ENCODE measurements around the gene DNAH3. TPM values are rescaled to one million over a fixed set of nuclear protein-coding genes. Genes with fewer than 3 reads are reported as not detected.

DNAH3 gene
- total and polyA plus RNA-seq, 2 of the 8 experiments (the other 6 are each of a cell fraction or from before 2014, with no cell fraction given): 0.57 to 0.71 TPM

- Histone ChIP-seq H2BK120ac (replicated peaks; ENCODE audit: low read depth, low read length) (no peak overlapping the region), H3K79me2 (ENCODE audit: control insufficient read depth in 1 of 2, insufficient read depth in 2 of 2, low read length in 2 of 2) (no peaks in the 10 kb centered on the region), H4K91ac (replicated peaks; ENCODE audit: insufficient read length, low read length) (no peak overlapping the region), H3K36me3 (ENCODE audit: control insufficient read depth in 2 of 4, insufficient read depth in 4 of 4, low read length in 3 of 4) (no peaks in the 10 kb centered on the region), H4K5ac (ENCODE audit: insufficient read length, low read depth, low read length) (no peak overlapping the region), H3K79me1 (ENCODE audit: low read depth, low read length) (no peaks in the 10 kb centered on the region), H2BK20ac (ENCODE audit: low read length) (no peak overlapping the region), H3K9me3 (ENCODE audit: insufficient read depth in 2 of 2, low read depth in 1 of 2, low read length in 1 of 2) (no peaks in the 10 kb centered on the region), H3K23ac (ENCODE audit: insufficient read length) (no peak overlapping the region), H3K23me2 (ENCODE audit: low read depth, low read length) (no peaks in the 10 kb centered on the region), H3K4me1 (replicated peaks in 1 of 4; ENCODE audit: control insufficient read depth in 3 of 4, insufficient read depth in 4 of 4, low read length in 3 of 4) (no peaks in the 10 kb centered on the region), H2BK12ac (ENCODE audit: low read depth, low read length) (no peak overlapping the region), H2BK15ac (ENCODE audit: low read length) (no peak overlapping the region), H2AFZ (ENCODE audit: low read length) (no peak overlapping the region; the same call in 1 of the 2 replicates), H2AK5ac (ENCODE audit: low read depth, low read length) (no peak overlapping the region), H3K56ac (replicated peaks; ENCODE audit: insufficient read length, low read depth, low read length) (no peak overlapping the region), H3K27me3 (replicated peaks in 1 of 4; ENCODE audit: control insufficient read depth in 3 of 4, extremely low read depth in 1 of 4, insufficient read depth in 3 of 4, low read length in 3 of 4) (no peaks in the 10 kb centered on the region), H3K9ac (replicated peaks in 1 of 4; ENCODE audit: extremely low read depth in 1 of 4, low read depth in 3 of 4, low read length in 3 of 4) (no peak overlapping the region), H3K27ac (ENCODE audit: low read depth, low read length) (no peak overlapping the region), H4K20me1 (replicated peaks in 1 of 2; ENCODE audit: control insufficient read depth in 1 of 2, insufficient read depth in 2 of 2, low read length in 2 of 2) (peaks cover 0 to 1% of the 10 kb centered on the region in 2 experiments), H3K4me3 (ENCODE audit: extremely low read depth in 1 of 4, insufficient read depth in 2 of 4, low read depth in 3 of 4, low read length in 4 of 4) (no peak overlapping the region), H2BK5ac (ENCODE audit: low read depth, low read length) (no peak overlapping the region), H4K8ac (ENCODE audit: extremely low read depth, insufficient read depth, low read length) (no peak overlapping the region), H3K4me2 (ENCODE audit: insufficient read depth in 1 of 2, low read depth in 2 of 2, low read length in 2 of 2) (no peak overlapping the region), H3K18ac (ENCODE audit: extremely low read depth, low read length) (no peak overlapping the region), H3K4ac (replicated peaks; ENCODE audit: insufficient read length, low read depth, low read length) (no peak overlapping the region), H3K14ac (ENCODE audit: insufficient read length) (no peak overlapping the region)
- FAIRE-seq (no peak), DNase-seq (ENCODE audit: low read depth in 1 of 2, low spot score in 2 of 2) (no peak)
- TF ChIP-seq TCF12 (IDR thresholded peaks at IDR 0.05; ENCODE audit: low read depth, low read length): no peak
- no peak for TF ChIP-seq CTBP2 (IDR thresholded peaks at IDR 0.05; ENCODE audit: borderline replicate concordance, insufficient read depth, insufficient read length, low read length)
- WGBS, 2 experiments (ENCODE audit: extremely low coverage in 1 of 2, insufficient coverage in 1 of 2, insufficient read length in 1 of 2, insufficient replicate concordance in 2 of 2, low coverage in 1 of 2, low lambda C conversion rate in 2 of 2, missing lambda C conversion rate in 1 of 2): 81% methylated on average over 6 of the region's 6 CpGs; no CpG with 5 or more reads in 1 of the 2 experiments
- ChIA-PET POLR2A (ENCODE audit: partially characterized antibody) (no interaction called here), CTCF (ENCODE audit: partially characterized antibody) (interaction anchor here (1.0 to 1.3 kb wide), 2 partner anchors 37 to 106 kb away, joined by 3 to 5 read pairs; no protein-coding TSS in a partner anchor)
Observed at GRCh38 chr16:21194771-21195301, 44.2 kb upstream of the DNAH3 start.

Data from H1 (cell line).